Panc1 (cell line): Measurements from ENCODE around the gene ABHD11. TPM values are rescaled to one million over a fixed set of nuclear protein-coding genes. Genes with fewer than 3 reads are reported as not detected.

Experiments used
- ATAC-seq: fragments of 200-7000 bp; cut with Tn5 transposase; 2 replicates; pipeline ENCODE4 v1.9.1; 2020; ENCODE audit warnings: mild to moderate bottlenecking, moderate library complexity
- BruUV-seq: library from RNA; stranded (reverse); fragments of 400-500 nt; replicated peaks from 2 replicates; lab custom pipeline; 2021; lab: Mats Ljungman, UMichigan
- CTCF ChIA-PET: fragments of 300-600 bp; sonication (Branson Sonifier 250); formaldehyde crosslinking; loops from one replicate; lab custom pipeline; 2022; ENCODE audit warnings: antibody characterized with exemption; lab: Charles Lee
- POLR2A ChIA-PET: fragments of 300-600 bp; sonication (Branson Sonifier 250); formaldehyde crosslinking; loops from one replicate; lab custom pipeline; 2022; ENCODE audit warnings: antibody characterized with exemption; lab: Charles Lee
- DNase-seq: peaks from one replicate; pipeline ENCODE4 v3.0.0-alpha.2; 2010; ENCODE audit warnings: low read depth, low spot score
- H3K27ac ChIP-seq: 2 replicates; pipeline ENCODE4 v1.5.1; 2011; ENCODE audit warnings: mild to moderate bottlenecking, low read length, inconsistent platforms
- H3K27me3 ChIP-seq: fragments of 200-500 bp; sonication (Bioruptor generic); 2 replicates; pipeline ENCODE4 v1.6.0; 2014; ENCODE audit warnings: low read length, inconsistent platforms; ENCODE audit not compliant: control insufficient read depth, insufficient read depth
- H3K36me3 ChIP-seq: fragments of 200-500 bp; sonication (Bioruptor generic); 2 replicates; pipeline ENCODE4 v1.5.1; 2014; ENCODE audit warnings: inconsistent platforms, mild to moderate bottlenecking, low read length, moderate library complexity; ENCODE audit not compliant: control insufficient read depth, insufficient read depth
- H3K4me1 ChIP-seq: 2 replicates; pipeline ENCODE4 v1.5.1; 2011; ENCODE audit warnings: inconsistent platforms, mild to moderate bottlenecking, low read length, moderate library complexity; ENCODE audit not compliant: control insufficient read depth, insufficient read depth
- H3K4me3 ChIP-seq, 2 experiments: 2 replicates each; pipeline ENCODE4 v1.5.1; 2011 to 2012; ENCODE audit warnings: low read depth in 2 of 2, low read length in 2 of 2, mild to moderate bottlenecking in 2 of 2, inconsistent platforms in 1 of 2, moderate library complexity in 1 of 2
- H3K9me3 ChIP-seq: fragments of 200-500 bp; sonication (Bioruptor generic); 2 replicates; pipeline ENCODE4 v1.5.1; 2014; ENCODE audit warnings: low read depth, mild to moderate bottlenecking, inconsistent platforms, low read length, moderate library complexity; ENCODE audit not compliant: control insufficient read depth, insufficient read depth
- CTCF ChIP-seq: fragments of 450-650 bp; IDR thresholded peaks from 2 replicates; pipeline ENCODE4 v1.5.1; 2017; ENCODE audit warnings: mild to moderate bottlenecking
- POLR2AphosphoS5 ChIP-seq: IDR thresholded peaks from 2 replicates; pipeline ENCODE4 v1.6.1; 2012; ENCODE audit warnings: mild to moderate bottlenecking, low read depth, low read length, moderate library complexity
- REST ChIP-seq, 2 experiments: IDR thresholded peaks; 2 replicates each; pipeline ENCODE4 v1.6.1; 2011 to 2012; ENCODE audit warnings: low read depth in 2 of 2, control low read depth in 1 of 2, low read length in 1 of 2, mild to moderate bottlenecking in 1 of 2, moderate library complexity in 1 of 2; ENCODE audit not compliant: insufficient read depth in 1 of 2
- SIN3A ChIP-seq: IDR thresholded peaks from 2 replicates; pipeline ENCODE4 v1.6.1; 2012; ENCODE audit warnings: low read depth, mild to moderate bottlenecking, low read length, moderate library complexity, borderline replicate concordance; ENCODE audit not compliant: insufficient read depth
- TCF7L2 ChIP-seq: IDR thresholded peaks from 2 replicates; pipeline ENCODE4 v1.6.1; 2011; ENCODE audit warnings: mild to moderate bottlenecking, low read depth, low read length, inconsistent platforms
- in situ Hi-C: cut with HindIII; loops from 2 replicates; pipeline ENCODE4 v1.10.0; 2016; ENCODE audit warnings: low sequenced_read_pairs, low pct_unique_long_range_greater_than_20kb
- intact Hi-C: fragments of 100-400 bp; cut with micrococcal nuclease; formaldehyde crosslinking; loops from one replicate; pipeline ENCODE4 v1.10.0; 2022; ENCODE audit not compliant: unreplicated experiment
- total RNA-seq: library from RNA; stranded (reverse); gene quantifications from one replicate; pipeline ENCODE4 v1.2.1, GENCODE V29; 2021; ENCODE audit not compliant: unreplicated experiment

Gene ABHD11
- total RNA-seq, 1 experiment from 2014 or later: 54.2 TPM

- H3K9me3 ChIP-seq: no peaks in the 10 kb centered on the region
- peaks cover 24% of the 10 kb centered on the region for H3K4me1 ChIP-seq
- H3K36me3 ChIP-seq: no peaks in the 10 kb centered on the region
- TF ChIP-seq REST (IDR thresholded peaks at IDR 0.05; ENCODE audit: insufficient read depth in 1 of 2, low read depth in 2 of 2, low read length in 1 of 2) (no peak), SIN3A (no peak), TCF7L2 (no peak), POLR2AphosphoS5 (no peak), CTCF (no peak)
- ChIA-PET CTCF (no interaction called here), POLR2A (interaction anchor here (0.7 kb wide), 1 partner anchor 48 kb away, joined by 5 read pairs; no protein-coding TSS in a partner anchor)
- DNase-seq (no peak), ATAC-seq (no peak)
- no peak overlapping the region for H3K4me3 ChIP-seq
- intact Hi-C loops: no loop called here
- H3K27me3 ChIP-seq: no peaks in the 10 kb centered on the region
- H3K27ac ChIP-seq: peak overlapping the region; percentile 57
- in situ Hi-C loops: no loop called here
- BruUV-seq: no TSS peak
These were observed 7.8 kb upstream of the ABHD11 start for GRCh38 chr7:73746378-73746777.

- TF ChIP-seq TCF7L2 (no peak), POLR2AphosphoS5 (no peak), REST (IDR thresholded peaks at IDR 0.05; ENCODE audit: insufficient read depth in 1 of 2, low read depth in 2 of 2, low read length in 1 of 2) (no peak), SIN3A (no peak), CTCF (no peak)
- Histone ChIP-seq H3K36me3 (no peaks in the 10 kb centered on the region; the same call in 1 of the 2 replicates), H3K4me3 (peak overlapping the region in 1 of 2 experiments; percentile 5; a peak in 2 of 4 replicates), H3K4me1 (peaks cover 40% of the 10 kb centered on the region), H3K9me3 (no peaks in the 10 kb centered on the region), H3K27me3 (no peaks in the 10 kb centered on the region), H3K27ac (peak overlapping the region; percentile 74)
- intact Hi-C loops: loop anchor here (2.0 kb wide), 1 partner anchor 112 kb away; no protein-coding TSS in a partner anchor
- POLR2A ChIA-PET: interaction anchor here (0.6 kb wide), 1 partner anchor 217 kb away, joined by 3 read pairs; no protein-coding TSS in a partner anchor
- CTCF ChIA-PET: interaction anchor here (0.5 kb wide), 1 partner anchor 73 kb away, joined by 3 read pairs; no protein-coding TSS in a partner anchor
- in situ Hi-C loops: no loop called here
- no TSS peak for BruUV-seq
- no peak for DNase-seq
- peak; percentile 19 for ATAC-seq
These were observed 4.4 kb upstream of the ABHD11 start for GRCh38 chr7:73742753-73743641.
